GM12878 (cell line): Measurements from ENCODE around the gene FOXI3. TPM values are rescaled to one million over a fixed set of nuclear protein-coding genes. Genes with fewer than 3 reads are reported as not detected.

ENCODE experiments used
- ATAC-seq: fragments of 200-7000 bp; cut with Tn5 transposase; 3 replicates; pipeline ENCODE4 v1.9.1; 2020; ENCODE audit warnings: mild to moderate bottlenecking, moderate library complexity
- BruUV-seq: library from RNA; stranded (reverse); fragments of 400-500 nt; replicated peaks from 2 replicates; lab custom pipeline; 2021; lab: Mats Ljungman, UMichigan
- CTCF ChIA-PET: fragments of 300-600 bp; sonication (Branson Sonifier 250); formaldehyde crosslinking; extraction: SDS; loops from one replicate; lab custom pipeline; 2021; ENCODE audit warnings: inconsistent platforms; lab: Yijun Ruan, JAX
- POLR2A ChIA-PET: fragments of 350-600 bp; formaldehyde crosslinking; extraction: SDS; loops from one replicate; lab custom pipeline; 2021; ENCODE audit warnings: inconsistent platforms; lab: Charles Lee
- RAD21 ChIA-PET: fragments of 300-600 bp; sonication (Branson Sonifier 250); formaldehyde crosslinking; loops from one replicate; lab custom pipeline; 2023; ENCODE audit warnings: antibody characterized with exemption; ENCODE audit not compliant: unreplicated experiment; lab: Charles Lee
- SMC1A ChIA-PET: fragments of 300-600 bp; sonication (Branson Sonifier 250); formaldehyde crosslinking; loops from one replicate; lab custom pipeline; 2023; ENCODE audit not compliant: unreplicated experiment, uncharacterized antibody; lab: Charles Lee
- DNase-seq: peaks from one replicate; pipeline ENCODE4 v3.0.0-alpha.2; 2011; ENCODE audit warnings: low read depth, low spot score
- FAIRE-seq: peaks from 3 replicates; lab custom pipeline; 2011; peaks lifted over from hg19 to GRCh38; lab: Jason Lieb, UNC
- H2AFZ ChIP-seq: 2 replicates; pipeline ENCODE4 v1.6.0; 2011; ENCODE audit warnings: low read depth, low read length, control low read depth; ENCODE audit not compliant: control insufficient read depth
- H3K27ac ChIP-seq: 2 replicates; pipeline ENCODE4 v1.5.1; 2011; ENCODE audit warnings: control low read depth; ENCODE audit not compliant: control insufficient read depth, insufficient read depth
- H3K27me3 ChIP-seq, 2 experiments: replicated peaks in 1 of 2; 2 replicates each; pipeline versions ENCODE4 v1.6.0 to v1.6.1; 2011; ENCODE audit warnings: low read length in 1 of 2; ENCODE audit not compliant: control insufficient read depth in 2 of 2, insufficient read depth in 2 of 2
- H3K36me3 ChIP-seq, 2 experiments: 2 replicates each; pipeline ENCODE4 v1.5.1; 2011; ENCODE audit warnings: low read length in 1 of 2; ENCODE audit not compliant: control insufficient read depth in 2 of 2, insufficient read depth in 2 of 2
- H3K4me1 ChIP-seq: 2 replicates; pipeline ENCODE4 v1.6.1; 2011; ENCODE audit warnings: mild to moderate bottlenecking, low read length, moderate library complexity, mixed read lengths; ENCODE audit not compliant: control insufficient read depth, insufficient read depth
- H3K4me2 ChIP-seq: 2 replicates; pipeline ENCODE4 v1.6.0; 2011; ENCODE audit warnings: control low read depth; ENCODE audit not compliant: control insufficient read depth, insufficient read depth
- H3K4me3 ChIP-seq: fragments of 200-600 bp; sonication (generic); 2 replicates; pipeline ENCODE4 v1.5.1; 2016
- H3K79me2 ChIP-seq: 2 replicates; pipeline ENCODE4 v1.6.0; 2011; ENCODE audit warnings: low read length; ENCODE audit not compliant: control insufficient read depth, insufficient read depth
- H3K9ac ChIP-seq: 2 replicates; pipeline ENCODE4 v1.8.0; 2011; ENCODE audit warnings: low read length, control low read depth, mixed read lengths; ENCODE audit not compliant: control insufficient read depth, insufficient read depth
- H3K9me3 ChIP-seq: replicated peaks from 3 replicates; pipeline ENCODE4 v1.5.1; 2011; ENCODE audit warnings: mild to moderate bottlenecking, low read length; ENCODE audit not compliant: control insufficient read depth, insufficient read depth
- H4K20me1 ChIP-seq: 2 replicates; pipeline ENCODE4 v1.6.0; 2011; ENCODE audit not compliant: control insufficient read depth, insufficient read depth
- CREM ChIP-seq: IDR thresholded peaks from 2 replicates; pipeline ENCODE4 v1.6.1; 2014; ENCODE audit warnings: antibody characterized with exemption, low read depth
- POU2F2 ChIP-seq: IDR thresholded peaks from 3 replicates; pipeline ENCODE4 v1.6.1; 2011; ENCODE audit warnings: low read depth, mild to moderate bottlenecking, low read length, borderline replicate concordance
- STAT3 ChIP-seq: IDR thresholded peaks from 2 replicates; pipeline ENCODE4 v1.6.1; 2011; ENCODE audit warnings: low read depth, low read length, improper control_type of control experiment
- WGBS: methylation state at CpG from one replicate; pipeline ENCODE4 v1.1.6; 2016; ENCODE audit warnings: low lambda C conversion rate; ENCODE audit not compliant: insufficient replicate concordance, insufficient coverage; ENCODE audit errors: missing lambda C conversion rate; 5-methylcytosine and 5-hydroxymethylcytosine counted together
- in situ Hi-C: fragments of 300-500 bp; cut with MboI; formaldehyde crosslinking; loops from 9 replicates; pipeline ENCODE4 v1.14.3; 2018; ENCODE audit warnings: mixed read lengths
- intact Hi-C: fragments of 100-400 bp; cut with micrococcal nuclease; formaldehyde crosslinking; loops from one replicate; pipeline ENCODE4 v1.14.2; 2022; ENCODE audit not compliant: unreplicated experiment
- polyA plus RNA-seq, 11 experiments: library from polyadenylated mRNA; depleted of rRNA in 4 of 11; unstranded in 6 of 11; stranded (reverse) in 5 of 11; fragments of >200 nt; fragmentation: Nextera tagmentation in 4 of 11; fragmentation: Illumina TruSeq in 1 of 11; extraction: Ambion mirVana in 4 of 11; extraction: Trizol in 1 of 11; gene quantifications; 1 replicate in 1 of 11; 2 replicates in 10 of 11; pipeline versions ENCODE4 v1.2.1 to v1.2.3, GENCODE V29; 2011 to 2016; ENCODE audit warnings: inconsistent platforms in 2 of 11, missing spikeins in 2 of 11, low read depth in 1 of 11
- total RNA-seq, 4 experiments: library from RNA; depleted of rRNA in 3 of 4; stranded (reverse); fragments of >200 nt in 3 of 4; fragmentation: Illumina TruSeq in 1 of 4; extraction: Trizol in 1 of 4; gene quantifications; 2 replicates each; pipeline versions ENCODE4 v1.2.1 to v1.2.3, GENCODE V29; 2013 to 2021
- TF ChIP-seq, protein P1 (sequence below): IDR thresholded peaks from 2 replicates; pipeline ENCODE4 v1.6.1; 2011; ENCODE audit warnings: low read depth, mild to moderate bottlenecking, low read length, moderate library complexity, borderline replicate concordance; ENCODE audit errors: extremely low read depth
- TF ChIP-seq, protein P2 (sequence below): fragments of 450-650 bp; IDR thresholded peaks from 2 replicates; pipeline ENCODE4 v1.6.1; 2017; ENCODE audit warnings: antibody characterized with exemption, mild to moderate bottlenecking, moderate library complexity
- TF ChIP-seq, protein P3 (sequence below): fragments of 450-650 bp; IDR thresholded peaks from 2 replicates; pipeline ENCODE4 v1.6.1; 2017; ENCODE audit warnings: mild to moderate bottlenecking, moderate library complexity

The FOXI3 gene
- total and polyA plus RNA-seq, 10 of the 15 experiments (the other 5 are each of a cell fraction or from before 2014, with no cell fraction given) = not detected

DNA sequence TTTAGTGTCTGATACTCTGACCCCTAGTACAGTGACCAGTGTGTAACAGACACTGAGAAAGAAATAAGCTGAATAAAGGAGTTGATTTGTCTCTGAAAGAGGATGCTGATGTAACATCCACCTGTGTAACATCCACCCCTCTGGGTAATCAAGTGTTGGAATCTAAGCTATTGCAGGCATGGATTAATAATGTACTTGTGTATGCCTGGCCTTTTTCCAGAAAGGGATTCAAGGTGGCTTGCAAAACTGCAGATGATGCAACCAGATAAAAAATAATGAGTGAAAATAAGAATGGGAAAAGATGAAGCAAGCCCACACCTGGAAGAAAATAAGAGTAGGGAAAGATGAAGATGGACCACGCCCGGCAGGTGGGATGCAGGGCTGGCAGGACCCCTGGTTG lies 48.2 kb upstream of the FOXI3 start:
- no TSS peak for BruUV-seq
- no peak for TF ChIP-seq STAT3
- TF ChIP-seq, protein P1, sequence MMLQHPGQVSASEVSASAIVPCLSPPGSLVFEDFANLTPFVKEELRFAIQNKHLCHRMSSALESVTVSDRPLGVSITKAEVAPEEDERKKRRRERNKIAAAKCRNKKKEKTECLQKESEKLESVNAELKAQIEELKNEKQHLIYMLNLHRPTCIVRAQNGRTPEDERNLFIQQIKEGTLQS = no peak
- TF ChIP-seq, protein P2, sequence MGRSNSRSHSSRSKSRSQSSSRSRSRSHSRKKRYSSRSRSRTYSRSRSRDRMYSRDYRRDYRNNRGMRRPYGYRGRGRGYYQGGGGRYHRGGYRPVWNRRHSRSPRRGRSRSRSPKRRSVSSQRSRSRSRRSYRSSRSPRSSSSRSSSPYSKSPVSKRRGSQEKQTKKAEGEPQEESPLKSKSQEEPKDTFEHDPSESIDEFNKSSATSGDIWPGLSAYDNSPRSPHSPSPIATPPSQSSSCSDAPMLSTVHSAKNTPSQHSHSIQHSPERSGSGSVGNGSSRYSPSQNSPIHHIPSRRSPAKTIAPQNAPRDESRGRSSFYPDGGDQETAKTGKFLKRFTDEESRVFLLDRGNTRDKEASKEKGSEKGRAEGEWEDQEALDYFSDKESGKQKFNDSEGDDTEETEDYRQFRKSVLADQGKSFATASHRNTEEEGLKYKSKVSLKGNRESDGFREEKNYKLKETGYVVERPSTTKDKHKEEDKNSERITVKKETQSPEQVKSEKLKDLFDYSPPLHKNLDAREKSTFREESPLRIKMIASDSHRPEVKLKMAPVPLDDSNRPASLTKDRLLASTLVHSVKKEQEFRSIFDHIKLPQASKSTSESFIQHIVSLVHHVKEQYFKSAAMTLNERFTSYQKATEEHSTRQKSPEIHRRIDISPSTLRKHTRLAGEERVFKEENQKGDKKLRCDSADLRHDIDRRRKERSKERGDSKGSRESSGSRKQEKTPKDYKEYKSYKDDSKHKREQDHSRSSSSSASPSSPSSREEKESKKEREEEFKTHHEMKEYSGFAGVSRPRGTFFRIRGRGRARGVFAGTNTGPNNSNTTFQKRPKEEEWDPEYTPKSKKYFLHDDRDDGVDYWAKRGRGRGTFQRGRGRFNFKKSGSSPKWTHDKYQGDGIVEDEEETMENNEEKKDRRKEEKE = no peak
- no peak for TF ChIP-seq POU2F2
- TF ChIP-seq CREM = no peak
- TF ChIP-seq, protein P3, sequence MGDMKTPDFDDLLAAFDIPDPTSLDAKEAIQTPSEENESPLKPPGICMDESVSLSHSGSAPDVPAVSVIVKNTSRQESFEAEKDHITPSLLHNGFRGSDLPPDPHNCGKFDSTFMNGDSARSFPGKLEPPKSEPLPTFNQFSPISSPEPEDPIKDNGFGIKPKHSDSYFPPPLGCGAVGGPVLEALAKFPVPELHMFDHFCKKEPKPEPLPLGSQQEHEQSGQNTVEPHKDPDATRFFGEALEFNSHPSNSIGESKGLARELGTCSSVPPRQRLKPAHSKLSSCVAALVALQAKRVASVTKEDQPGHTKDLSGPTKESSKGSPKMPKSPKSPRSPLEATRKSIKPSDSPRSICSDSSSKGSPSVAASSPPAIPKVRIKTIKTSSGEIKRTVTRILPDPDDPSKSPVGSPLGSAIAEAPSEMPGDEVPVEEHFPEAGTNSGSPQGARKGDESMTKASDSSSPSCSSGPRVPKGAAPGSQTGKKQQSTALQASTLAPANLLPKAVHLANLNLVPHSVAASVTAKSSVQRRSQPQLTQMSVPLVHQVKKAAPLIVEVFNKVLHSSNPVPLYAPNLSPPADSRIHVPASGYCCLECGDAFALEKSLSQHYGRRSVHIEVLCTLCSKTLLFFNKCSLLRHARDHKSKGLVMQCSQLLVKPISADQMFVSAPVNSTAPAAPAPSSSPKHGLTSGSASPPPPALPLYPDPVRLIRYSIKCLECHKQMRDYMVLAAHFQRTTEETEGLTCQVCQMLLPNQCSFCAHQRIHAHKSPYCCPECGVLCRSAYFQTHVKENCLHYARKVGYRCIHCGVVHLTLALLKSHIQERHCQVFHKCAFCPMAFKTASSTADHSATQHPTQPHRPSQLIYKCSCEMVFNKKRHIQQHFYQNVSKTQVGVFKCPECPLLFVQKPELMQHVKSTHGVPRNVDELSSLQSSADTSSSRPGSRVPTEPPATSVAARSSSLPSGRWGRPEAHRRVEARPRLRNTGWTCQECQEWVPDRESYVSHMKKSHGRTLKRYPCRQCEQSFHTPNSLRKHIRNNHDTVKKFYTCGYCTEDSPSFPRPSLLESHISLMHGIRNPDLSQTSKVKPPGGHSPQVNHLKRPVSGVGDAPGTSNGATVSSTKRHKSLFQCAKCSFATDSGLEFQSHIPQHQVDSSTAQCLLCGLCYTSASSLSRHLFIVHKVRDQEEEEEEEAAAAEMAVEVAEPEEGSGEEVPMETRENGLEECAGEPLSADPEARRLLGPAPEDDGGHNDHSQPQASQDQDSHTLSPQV = no peak
- TF ChIP-seq, all 136 proteins: peak for 0
- intact Hi-C loops (no loop called here), in situ Hi-C loops (no loop called here)
- H4K20me1 ChIP-seq = no peaks in the 10 kb centered on the region
- no peaks in the 10 kb centered on the region for H3K36me3 ChIP-seq
- H3K27me3 ChIP-seq = no peaks in the 10 kb centered on the region
- ATAC-seq (no peak), DNase-seq (no peak), FAIRE-seq (no peak)
- H3K4me1 ChIP-seq = no peaks in the 10 kb centered on the region
- POLR2A ChIA-PET = no interaction called here
- H3K4me3 ChIP-seq = no peak overlapping the region
- SMC1A ChIA-PET = no interaction called here
- no peak overlapping the region for H3K27ac ChIP-seq
- H2AFZ ChIP-seq = no peak overlapping the region
- no peak overlapping the region for H3K4me2 ChIP-seq
- no peaks in the 10 kb centered on the region; the same call in 2 of the 3 replicates for H3K9me3 ChIP-seq
- H3K9ac ChIP-seq = no peak overlapping the region
- CTCF ChIA-PET = interaction anchor here (0.6 to 0.8 kb wide), 2 partner anchors 56 to 182 kb away, joined by 3 to 4 read pairs; no protein-coding TSS in a partner anchor
- RAD21 ChIA-PET = no interaction called here
- WGBS = 80% methylated on average over 2 of the region's 2 CpGs
- H3K79me2 ChIP-seq = no peaks in the 10 kb centered on the region
